HepG2 (cell line): ENCODE results near the gene ZCCHC10. TPM values are rescaled to one million over a fixed set of nuclear protein-coding genes. Genes with fewer than 3 reads are reported as not detected.
A peak's percentile ranks its signal among the peaks of the same experiment; 100 is the strongest.

ENCODE experiments used
- CREB1 ChIP-seq, 2 experiments: fragments of 450-650 bp in 1 of 2; IDR thresholded peaks; 2 replicates each; pipeline ENCODE4 v1.6.1; 2016 to 2017; ENCODE audit warnings: control low read depth in 1 of 2, mild to moderate bottlenecking in 1 of 2, missing compliant biosample characterization in 1 of 2, missing genetic modification characterization in 1 of 2
- FOXK2 ChIP-seq: fragments of 450-650 bp; IDR thresholded peaks from 2 replicates; pipeline ENCODE4 v1.6.1; 2016
- HMGA1 ChIP-seq: sonication (generic); formaldehyde crosslinking; conservative IDR thresholded peaks from 2 replicates; pipeline ENCODE4 v1.4.0; 2020; ENCODE audit warnings: missing genetic modification reagents
- KDM3A ChIP-seq: IDR thresholded peaks from 2 replicates; pipeline ENCODE4 v1.6.1; 2018; ENCODE audit warnings: low read depth, missing compliant biosample characterization
- POGZ ChIP-seq: sonication (generic); formaldehyde crosslinking; IDR thresholded peaks from 2 replicates; pipeline ENCODE4 v1.4.0; 2020; ENCODE audit warnings: mild to moderate bottlenecking, missing genetic modification reagents
- RERE ChIP-seq: IDR thresholded peaks from 2 replicates; pipeline ENCODE4 v1.6.1; 2016; ENCODE audit warnings: low read depth, missing genetic modification reagents, missing compliant biosample characterization
- RFXANK ChIP-seq: IDR thresholded peaks from 2 replicates; pipeline ENCODE4 v1.6.1; 2016
- RXRB ChIP-seq: IDR thresholded peaks from 2 replicates; pipeline ENCODE4 v1.6.1; 2016; ENCODE audit warnings: borderline replicate concordance, missing genetic modification reagents, missing compliant biosample characterization
- ZBTB7B ChIP-seq: sonication (generic); formaldehyde crosslinking; IDR thresholded peaks from 2 replicates; pipeline ENCODE4 v1.4.0; 2020; ENCODE audit warnings: missing genetic modification reagents
- ZNF207 ChIP-seq: fragments of 450-650 bp; IDR thresholded peaks from 2 replicates; pipeline ENCODE4 v1.6.1; 2016; ENCODE audit warnings: antibody characterized with exemption, borderline replicate concordance
- ZNF264 ChIP-seq: sonication (generic); formaldehyde crosslinking; IDR thresholded peaks from 2 replicates; pipeline ENCODE4 v1.4.0; 2020; ENCODE audit warnings: missing genetic modification reagents
- ZNF639 ChIP-seq: conservative IDR thresholded peaks from 2 replicates; pipeline ENCODE4 v1.6.1; 2018; ENCODE audit warnings: missing genetic modification reagents
- ZNF703 ChIP-seq: sonication (generic); formaldehyde crosslinking; IDR thresholded peaks from 2 replicates; pipeline ENCODE4 v1.5.1; 2020; ENCODE audit warnings: missing genetic modification reagents, mild to moderate bottlenecking, moderate library complexity, borderline replicate concordance
- ZNF747 ChIP-seq: sonication (generic); formaldehyde crosslinking; IDR thresholded peaks from 2 replicates; pipeline ENCODE4 v1.8.1; 2023; ENCODE audit warnings: missing genetic modification reagents, mild to moderate bottlenecking, borderline replicate concordance
- ZNF749 ChIP-seq: sonication (generic); formaldehyde crosslinking; IDR thresholded peaks from 2 replicates; pipeline ENCODE4 v1.8.0; 2022; ENCODE audit warnings: mild to moderate bottlenecking, missing genetic modification reagents, moderate library complexity, borderline replicate concordance
- polyA plus RNA-seq, 8 experiments: library from polyadenylated mRNA; depleted of rRNA in 3 of 8; stranded (reverse) in 7 of 8; unstranded in 1 of 8; fragments of >200 nt; fragmentation: Illumina TruSeq in 4 of 8; extraction: Trizol in 4 of 8; gene quantifications; 2 replicates each; pipeline versions ENCODE4 v1.2.1 to v1.2.3, GENCODE V29; 2011 to 2016; ENCODE audit warnings: low read depth in 4 of 8, missing spikeins in 1 of 8, mixed read lengths in 1 of 8; ENCODE audit not compliant: insufficient read depth in 1 of 8
- total RNA-seq, 5 experiments: library from RNA; depleted of rRNA; stranded (reverse); fragments of >200 nt; fragmentation: Illumina TruSeq; extraction: Trizol; gene quantifications; 2 replicates each; pipeline ENCODE4 v1.2.3, GENCODE V29; 2016; ENCODE audit warnings: low read depth in 1 of 5
- TF ChIP-seq, protein P1 (sequence below): sonication (generic); formaldehyde crosslinking; IDR thresholded peaks from 2 replicates; pipeline ENCODE4 v1.9.0; 2021; ENCODE audit warnings: mild to moderate bottlenecking, missing genetic modification reagents

The ZCCHC10 gene
- total and polyA plus RNA-seq, 2 of the 13 experiments (the other 11 are each of a cell fraction or from before 2014, with no cell fraction given), result 40.7 to 48.2 TPM

DNA sequence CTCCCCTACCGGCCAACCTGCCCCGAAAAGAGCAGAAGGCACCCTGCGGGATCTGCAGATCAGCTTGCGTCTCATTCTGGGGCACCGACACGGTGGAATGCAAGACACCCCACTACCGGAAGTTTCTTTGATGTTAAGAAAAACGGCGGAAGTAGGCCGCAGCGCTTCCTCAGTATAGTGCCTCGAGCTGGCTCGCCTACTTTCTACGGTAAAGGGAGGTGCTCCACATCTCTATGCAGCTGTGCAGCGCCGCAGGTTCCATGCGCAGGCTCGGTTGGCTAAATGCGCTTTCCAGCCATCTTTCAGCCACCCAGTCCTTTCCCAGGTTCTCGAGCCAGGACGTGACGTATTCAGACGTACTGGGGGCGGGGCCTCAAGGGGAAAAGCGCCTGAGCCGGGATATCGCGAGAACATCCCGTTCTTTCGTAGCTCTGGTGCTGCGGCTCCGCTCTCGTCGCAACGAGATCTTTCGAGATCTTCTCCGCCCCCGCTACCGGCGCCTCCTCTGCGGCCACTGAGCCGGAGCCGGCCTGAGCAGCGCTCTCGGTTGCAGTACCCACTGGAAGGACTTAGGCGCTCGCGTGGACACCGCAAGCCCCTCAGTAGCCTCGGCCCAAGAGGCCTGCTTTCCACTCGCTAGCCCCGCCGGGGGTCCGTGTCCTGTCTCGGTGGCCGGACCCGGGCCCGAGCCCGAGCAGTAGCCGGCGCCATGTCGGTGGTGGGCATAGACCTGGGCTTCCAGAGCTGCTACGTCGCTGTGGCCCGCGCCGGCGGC is 25.4 kb upstream of the ZCCHC10 start, which contains the start of gene HSPA4 (continued):
- TF ChIP-seq, protein P1, sequence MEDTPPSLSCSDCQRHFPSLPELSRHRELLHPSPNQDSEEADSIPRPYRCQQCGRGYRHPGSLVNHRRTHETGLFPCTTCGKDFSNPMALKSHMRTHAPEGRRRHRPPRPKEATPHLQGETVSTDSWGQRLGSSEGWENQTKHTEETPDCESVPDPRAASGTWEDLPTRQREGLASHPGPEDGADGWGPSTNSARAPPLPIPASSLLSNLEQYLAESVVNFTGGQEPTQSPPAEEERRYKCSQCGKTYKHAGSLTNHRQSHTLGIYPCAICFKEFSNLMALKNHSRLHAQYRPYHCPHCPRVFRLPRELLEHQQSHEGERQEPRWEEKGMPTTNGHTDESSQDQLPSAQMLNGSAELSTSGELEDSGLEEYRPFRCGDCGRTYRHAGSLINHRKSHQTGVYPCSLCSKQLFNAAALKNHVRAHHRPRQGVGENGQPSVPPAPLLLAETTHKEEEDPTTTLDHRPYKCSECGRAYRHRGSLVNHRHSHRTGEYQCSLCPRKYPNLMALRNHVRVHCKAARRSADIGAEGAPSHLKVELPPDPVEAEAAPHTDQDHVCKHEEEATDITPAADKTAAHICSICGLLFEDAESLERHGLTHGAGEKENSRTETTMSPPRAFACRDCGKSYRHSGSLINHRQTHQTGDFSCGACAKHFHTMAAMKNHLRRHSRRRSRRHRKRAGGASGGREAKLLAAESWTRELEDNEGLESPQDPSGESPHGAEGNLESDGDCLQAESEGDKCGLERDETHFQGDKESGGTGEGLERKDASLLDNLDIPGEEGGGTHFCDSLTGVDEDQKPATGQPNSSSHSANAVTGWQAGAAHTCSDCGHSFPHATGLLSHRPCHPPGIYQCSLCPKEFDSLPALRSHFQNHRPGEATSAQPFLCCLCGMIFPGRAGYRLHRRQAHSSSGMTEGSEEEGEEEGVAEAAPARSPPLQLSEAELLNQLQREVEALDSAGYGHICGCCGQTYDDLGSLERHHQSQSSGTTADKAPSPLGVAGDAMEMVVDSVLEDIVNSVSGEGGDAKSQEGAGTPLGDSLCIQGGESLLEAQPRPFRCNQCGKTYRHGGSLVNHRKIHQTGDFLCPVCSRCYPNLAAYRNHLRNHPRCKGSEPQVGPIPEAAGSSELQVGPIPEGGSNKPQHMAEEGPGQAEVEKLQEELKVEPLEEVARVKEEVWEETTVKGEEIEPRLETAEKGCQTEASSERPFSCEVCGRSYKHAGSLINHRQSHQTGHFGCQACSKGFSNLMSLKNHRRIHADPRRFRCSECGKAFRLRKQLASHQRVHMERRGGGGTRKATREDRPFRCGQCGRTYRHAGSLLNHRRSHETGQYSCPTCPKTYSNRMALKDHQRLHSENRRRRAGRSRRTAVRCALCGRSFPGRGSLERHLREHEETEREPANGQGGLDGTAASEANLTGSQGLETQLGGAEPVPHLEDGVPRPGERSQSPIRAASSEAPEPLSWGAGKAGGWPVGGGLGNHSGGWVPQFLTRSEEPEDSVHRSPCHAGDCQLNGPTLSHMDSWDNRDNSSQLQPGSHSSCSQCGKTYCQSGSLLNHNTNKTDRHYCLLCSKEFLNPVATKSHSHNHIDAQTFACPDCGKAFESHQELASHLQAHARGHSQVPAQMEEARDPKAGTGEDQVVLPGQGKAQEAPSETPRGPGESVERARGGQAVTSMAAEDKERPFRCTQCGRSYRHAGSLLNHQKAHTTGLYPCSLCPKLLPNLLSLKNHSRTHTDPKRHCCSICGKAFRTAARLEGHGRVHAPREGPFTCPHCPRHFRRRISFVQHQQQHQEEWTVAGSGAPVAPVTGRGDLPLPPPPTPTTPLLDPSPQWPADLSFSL (CRISPR knock-in tag), result no peak; the same call in 1 of the 2 replicates
- TF ChIP-seq ZBTB7B (CRISPR knock-in tag), result no peak
- TF ChIP-seq HMGA1 (CRISPR knock-in tag), result no peak
- 0 out of 2 replicates have a peak, but pooled peaks have one; percentile 17 for TF ChIP-seq KDM3A (CRISPR knock-in tag)
- TF ChIP-seq ZNF207, result no peak
- no peak for TF ChIP-seq FOXK2
- no peak for TF ChIP-seq RERE (CRISPR knock-in tag)
- TF ChIP-seq ZNF749 (CRISPR knock-in tag), result peak; percentile 61; the same call in 1 of the 2 replicates
- TF ChIP-seq POGZ, result peak; percentile 68; the same call in 1 of the 2 replicates
- TF ChIP-seq ZNF747, result no peak
- peak; percentile 53 for TF ChIP-seq ZNF264 (CRISPR knock-in tag)
- peak; percentile 25; the same call in 1 of the 2 replicates for TF ChIP-seq ZNF703 (CRISPR knock-in tag)
- no peak for TF ChIP-seq RXRB (CRISPR knock-in tag)
- TF ChIP-seq RFXANK (CRISPR knock-in tag), result 0 out of 2 replicates have a peak, but pooled peaks have one; percentile 25
- TF ChIP-seq CREB1 (IDR thresholded peaks at IDR 0.05), result peak; percentile 94
- TF ChIP-seq CREB1 (CRISPR knock-in tag; IDR thresholded peaks at IDR 0.05), result peak; percentile 96
- peak; percentile 63; the same call in 1 of the 2 replicates for TF ChIP-seq ZNF639 (CRISPR knock-in tag)
